ENCODE data around the gene PLA2G2F.

PLA2G2F gene, protein sequence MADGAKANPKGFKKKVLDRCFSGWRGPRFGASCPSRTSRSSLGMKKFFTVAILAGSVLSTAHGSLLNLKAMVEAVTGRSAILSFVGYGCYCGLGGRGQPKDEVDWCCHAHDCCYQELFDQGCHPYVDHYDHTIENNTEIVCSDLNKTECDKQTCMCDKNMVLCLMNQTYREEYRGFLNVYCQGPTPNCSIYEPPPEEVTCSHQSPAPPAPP

DNA sequence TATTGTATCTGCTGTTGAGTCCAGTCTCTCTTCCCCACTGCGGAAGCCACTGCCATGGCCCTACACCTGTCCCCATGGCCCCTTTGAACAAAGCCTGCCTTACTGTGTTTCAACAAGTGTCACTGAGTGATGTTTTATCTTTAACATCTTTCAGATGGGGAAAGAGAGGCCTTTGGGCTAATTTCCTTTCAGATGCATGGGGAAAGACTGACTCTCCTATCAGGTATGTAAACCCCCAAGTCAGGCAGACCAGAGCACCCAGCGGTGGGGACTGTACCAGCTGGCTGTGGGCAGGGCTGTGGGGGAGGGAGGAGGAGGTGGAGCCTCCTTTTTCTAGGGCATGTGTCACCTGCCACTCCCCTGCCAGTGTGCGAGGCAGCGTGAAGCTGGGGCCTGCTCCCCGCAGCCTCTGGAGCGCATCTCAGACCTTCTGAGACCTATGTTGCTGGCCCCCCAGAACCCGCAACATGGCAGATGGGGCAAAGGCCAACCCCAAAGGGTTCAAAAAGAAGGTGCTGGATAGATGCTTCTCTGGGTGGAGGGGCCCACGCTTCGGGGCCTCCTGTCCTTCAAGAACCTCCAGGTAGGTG is at the start of gene PLA2G2F:
Gene PLA2G2F (plus strand): TSS at position 363 of the 590 bp plus-strand sequence. CDS start 105 bp downstream, at position 468.
- no peak for DNase-seq (ENCODE audit: low spot score)

DNA sequence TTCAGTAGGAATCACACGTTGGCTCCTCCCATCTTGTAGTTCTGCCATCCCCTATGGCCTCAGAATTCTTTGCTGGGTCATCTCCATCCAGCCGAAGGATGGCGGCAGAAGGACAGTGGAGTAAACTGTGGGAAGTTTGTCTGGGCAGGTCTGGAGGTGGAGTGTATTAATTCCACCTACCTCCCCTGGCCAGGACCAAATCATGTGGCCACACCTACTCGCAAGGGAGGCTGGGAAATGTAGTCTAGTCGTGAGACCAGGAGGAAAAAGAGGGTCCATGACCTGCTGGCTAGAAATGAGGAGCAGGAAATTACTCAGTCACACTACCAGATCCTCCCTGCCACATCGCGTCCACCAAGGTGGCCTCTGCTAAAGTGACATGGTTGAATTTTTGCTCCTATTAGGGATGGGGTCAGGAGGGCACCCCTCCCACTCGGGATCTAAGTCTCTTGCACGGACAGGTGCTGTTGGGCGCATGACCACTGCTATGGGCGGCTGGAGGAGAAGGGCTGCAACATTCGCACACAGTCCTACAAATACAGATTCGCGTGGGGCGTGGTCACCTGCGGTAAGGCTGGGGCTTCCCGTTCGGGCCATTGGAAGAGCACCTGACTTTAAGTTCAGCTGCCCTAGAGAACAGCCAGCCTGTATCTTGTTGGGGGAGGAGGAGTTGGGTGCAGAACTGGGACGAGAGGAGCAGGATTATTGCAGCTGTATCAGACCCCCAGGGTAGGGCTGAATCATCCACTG is 49.6 kb upstream of the PLA2G2F start:
- DNase-seq (ENCODE audit: low spot score) = no peak

DNA sequence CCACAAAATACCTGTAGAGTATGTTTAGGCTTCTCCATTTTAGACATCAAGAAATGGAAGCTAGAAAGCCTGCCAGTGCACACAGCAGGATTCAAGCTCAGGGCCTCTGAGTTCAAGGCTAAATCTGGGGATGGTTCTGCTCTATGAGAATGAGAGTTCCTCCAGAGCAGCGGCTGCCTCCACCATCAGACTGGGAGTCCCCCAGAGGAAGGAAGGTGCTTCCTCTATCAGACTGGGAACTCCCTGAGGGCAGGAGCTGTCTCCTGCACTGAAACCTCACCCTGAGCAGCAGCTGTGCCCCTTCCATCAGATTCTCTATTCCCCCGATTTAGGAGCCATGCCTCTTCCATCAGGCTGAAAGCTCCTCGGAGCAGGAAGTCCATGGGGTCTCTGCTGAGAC is 49.0 kb upstream of the PLA2G2F start:
- DNase-seq (ENCODE audit: low spot score) = no peak

DNA sequence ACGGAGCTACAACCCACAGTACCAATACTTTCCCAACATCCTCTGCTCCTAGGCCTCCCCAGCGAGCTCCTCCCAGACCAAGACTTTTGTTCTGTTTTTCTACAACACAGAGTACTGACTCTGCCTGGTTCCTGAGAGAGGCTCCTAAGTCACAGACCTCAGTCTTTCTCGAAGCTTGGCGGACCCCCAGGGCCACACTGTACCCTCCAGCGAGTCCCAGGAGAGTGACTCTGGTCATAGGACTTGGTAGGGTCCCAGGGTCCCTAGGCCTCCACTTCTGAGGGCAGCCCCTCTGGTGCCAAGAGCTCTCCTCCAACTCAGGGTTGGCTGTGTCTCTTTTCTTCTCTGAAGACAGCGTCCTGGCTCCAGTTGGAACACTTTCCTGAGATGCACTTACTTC is 48.5 kb upstream of the PLA2G2F start:
- no peak for DNase-seq (ENCODE audit: low spot score)

DNA sequence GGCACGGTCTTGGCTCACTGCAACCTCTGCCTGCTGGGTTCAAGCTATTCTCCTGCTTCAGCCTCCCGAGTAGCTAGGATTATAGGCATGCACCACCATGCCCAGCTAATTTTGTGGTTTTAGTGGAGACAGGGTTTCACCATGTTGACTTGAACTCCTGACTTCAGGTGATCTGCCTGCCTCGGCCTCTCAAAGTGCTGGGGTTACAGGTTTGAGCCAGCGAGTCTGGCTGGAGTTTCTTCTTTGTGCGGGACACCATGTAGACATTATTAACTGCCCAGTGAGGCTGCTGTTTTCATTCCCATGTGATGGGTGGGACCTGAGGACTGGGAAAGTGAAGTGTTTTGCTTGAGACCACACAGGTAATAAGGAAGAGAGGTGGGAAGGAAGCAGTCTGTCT is 45.8 kb upstream of the PLA2G2F start:
- no peak for DNase-seq (ENCODE audit: low spot score)

DNA sequence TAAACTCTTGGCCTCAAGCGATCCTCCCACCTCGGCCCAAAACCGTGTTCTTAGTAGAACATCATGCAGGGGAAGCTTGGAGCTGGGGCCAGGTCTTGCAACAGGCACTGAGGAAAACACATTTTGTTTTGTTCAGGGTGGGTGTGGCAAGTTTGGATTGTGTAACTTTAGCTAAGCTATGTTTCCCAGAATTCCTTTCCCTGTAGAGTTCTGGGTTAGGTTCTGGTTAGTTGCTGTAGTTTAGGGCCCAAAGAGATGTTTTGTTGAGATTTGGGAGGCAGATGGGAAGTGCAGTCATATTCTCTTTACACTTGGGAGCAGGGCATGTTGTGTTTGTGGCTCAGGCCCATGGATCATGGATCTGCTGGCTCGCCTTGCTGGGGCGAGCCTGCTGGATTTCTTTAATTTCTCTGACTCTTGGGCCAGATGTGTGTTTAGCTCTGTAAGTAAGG is 45.2 kb upstream of the PLA2G2F start:
- DNase-seq (ENCODE audit: low spot score) = no peak

DNA sequence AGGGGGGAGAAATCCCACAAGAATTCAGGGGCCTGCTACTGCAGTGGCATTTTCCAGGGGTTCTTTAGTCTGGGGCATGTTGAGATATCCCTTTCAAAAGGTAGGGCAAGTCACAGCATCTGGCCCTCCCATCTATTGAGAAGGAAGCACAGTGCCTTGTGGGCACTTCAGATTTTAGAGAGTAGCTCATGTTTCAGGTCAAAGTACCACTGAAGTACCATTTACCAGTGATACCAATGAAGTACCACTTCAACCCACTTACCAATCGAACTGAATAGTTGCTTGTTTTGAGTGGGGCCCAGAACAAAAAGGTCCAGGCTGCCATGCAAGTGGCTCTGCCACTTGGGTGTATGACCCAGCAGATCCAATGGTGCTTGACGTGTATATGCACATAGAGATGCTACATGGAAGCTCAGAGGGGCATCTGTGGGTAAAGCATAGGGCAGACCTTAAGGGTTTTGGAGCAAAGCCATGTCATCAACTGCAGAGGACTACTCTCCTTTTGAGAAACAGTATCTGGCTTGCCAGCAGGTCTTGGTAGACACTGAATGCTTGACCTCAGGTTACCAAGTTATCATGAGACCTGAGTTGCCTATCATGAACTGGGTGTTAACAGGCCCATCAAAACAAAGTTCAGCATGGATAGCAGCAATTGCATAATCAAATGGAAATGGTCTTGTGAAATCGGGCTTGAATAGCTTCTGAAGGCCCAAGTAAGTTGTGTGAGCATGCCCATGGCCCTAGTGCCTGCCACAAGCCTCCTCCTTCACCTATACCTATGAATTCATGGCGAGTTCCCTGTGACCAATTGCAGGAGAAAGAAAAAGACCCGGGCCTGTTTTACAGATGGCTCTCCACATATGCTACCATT is 43.3 kb upstream of the PLA2G2F start:
- DNase-seq (ENCODE audit: low spot score) = no peak

DNA sequence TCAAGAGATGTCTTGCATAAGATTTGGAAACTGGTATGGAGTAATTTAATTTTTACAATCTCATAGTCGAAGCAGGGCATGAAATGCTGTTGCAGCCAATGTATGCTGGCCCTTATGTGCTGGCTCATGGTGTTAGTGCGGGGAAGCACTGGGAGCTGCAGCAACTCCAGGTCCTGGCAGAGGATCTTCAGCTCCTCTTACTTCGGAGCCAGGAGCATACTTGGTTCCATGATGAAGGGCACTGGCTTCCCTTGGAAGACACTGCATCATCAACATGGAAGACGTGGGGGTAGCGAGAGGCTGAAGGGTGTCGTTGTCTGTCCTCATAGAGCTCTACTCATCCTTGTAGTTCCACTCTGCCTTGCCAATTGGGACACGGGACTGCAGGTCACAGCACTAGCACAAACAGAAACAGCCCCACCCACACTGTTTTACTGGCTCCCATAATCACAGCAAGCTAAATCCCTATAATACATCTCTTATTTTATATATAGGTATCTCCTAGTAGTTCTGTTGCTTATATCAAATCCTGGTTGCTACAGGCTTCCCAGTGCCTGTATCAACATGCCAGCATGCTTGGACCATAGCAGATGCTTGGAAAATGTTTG is 42.2 kb upstream of the PLA2G2F start:
- DNase-seq (ENCODE audit: low spot score) = no peak

DNA sequence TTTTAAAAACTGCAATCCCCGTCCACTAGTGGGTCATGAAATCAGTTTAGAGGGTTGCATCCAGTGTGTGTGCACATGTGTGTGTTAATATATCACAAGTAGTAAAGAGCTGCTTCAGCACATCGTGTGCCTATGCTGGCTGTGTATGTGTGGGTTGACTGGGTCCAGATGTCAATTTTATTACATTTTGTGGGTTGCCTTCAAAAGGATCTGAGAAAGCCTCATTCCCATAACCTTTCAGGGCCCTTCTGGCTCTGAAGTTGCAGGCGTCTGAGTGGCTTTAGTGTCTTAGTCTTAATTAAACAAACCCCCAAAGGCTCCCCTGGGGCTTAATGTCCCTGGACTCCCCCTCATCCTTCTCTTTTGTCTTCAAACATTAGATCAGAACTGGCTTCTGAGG is 39.6 kb upstream of the PLA2G2F start:
- no peak for DNase-seq (ENCODE audit: low spot score)

DNA sequence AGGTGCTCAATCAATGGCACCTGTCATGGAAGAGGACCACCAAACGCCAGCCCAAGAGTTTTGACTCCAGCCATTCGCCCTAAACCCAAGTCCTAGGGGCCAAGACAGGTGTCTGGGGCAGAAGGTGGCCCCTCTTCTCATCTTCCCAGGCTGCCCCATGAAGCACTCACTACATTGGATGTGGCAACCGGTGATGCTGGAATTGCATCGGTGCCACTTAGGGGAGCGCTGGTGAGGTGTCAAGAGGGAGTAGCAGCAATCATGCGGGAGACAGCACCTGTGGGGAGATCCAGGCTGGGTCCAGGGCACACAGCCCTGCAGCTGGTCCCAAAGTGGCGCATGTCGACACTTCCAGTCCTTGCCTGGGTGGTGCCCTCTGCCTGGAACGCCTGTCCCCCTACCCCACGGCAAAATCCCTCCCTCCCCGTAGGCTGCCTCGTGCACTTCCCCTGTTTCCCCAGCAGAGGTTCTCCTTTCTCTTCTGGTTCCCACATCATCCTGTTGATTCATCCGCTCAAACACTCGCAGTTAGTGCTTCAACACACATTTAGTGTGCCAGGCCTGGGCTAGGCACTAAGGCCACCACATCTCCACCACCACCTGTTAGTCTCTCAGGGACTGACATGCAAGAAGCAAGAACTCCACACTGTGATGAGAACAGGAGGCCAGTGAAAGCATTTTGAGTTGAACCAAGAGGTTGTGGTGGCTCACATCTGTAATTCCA is 38.3 kb upstream of the PLA2G2F start:
- DNase-seq (ENCODE audit: low spot score) = peak; percentile 29

DNA sequence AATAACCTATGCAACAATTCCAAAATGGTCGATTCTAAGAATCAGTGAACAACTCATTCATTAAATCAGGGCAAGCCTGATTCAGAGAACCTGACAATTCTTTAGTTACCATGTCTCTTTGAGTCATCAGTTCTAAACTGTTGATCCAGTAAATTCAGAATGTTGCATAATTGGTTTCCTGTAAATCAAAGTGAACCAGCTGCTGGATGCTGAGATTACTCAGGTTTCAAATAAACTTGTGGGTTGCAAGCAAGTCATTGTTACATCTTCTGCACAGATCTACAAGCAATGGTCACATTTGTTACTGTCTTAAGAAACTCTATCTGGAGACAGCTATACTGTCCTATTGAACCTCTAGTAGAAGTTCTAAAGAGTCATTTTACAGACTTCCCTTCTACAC is 36.2 kb upstream of the PLA2G2F start:
- no peak for DNase-seq (ENCODE audit: low spot score)

DNA sequence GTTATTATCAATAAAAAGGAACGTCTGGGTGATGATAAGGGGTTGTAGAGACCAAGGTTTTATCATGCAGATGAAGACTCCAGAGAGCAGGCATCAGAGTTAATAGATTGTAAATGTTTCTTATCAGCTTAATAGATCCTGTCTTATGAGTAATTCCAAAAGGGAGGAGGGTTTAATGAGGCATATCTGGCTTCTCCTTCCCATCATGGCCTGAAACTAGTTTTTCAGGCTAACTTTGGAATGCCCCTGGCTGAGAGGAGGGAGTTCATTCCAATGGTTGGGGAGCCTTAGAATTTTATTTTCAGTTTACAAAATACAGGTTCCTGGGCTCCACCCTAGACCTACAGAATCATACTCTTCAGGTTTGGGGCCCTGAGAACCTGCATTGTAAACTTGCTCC is 33.3 kb upstream of the PLA2G2F start:
- no peak for DNase-seq (ENCODE audit: low spot score)

DNA sequence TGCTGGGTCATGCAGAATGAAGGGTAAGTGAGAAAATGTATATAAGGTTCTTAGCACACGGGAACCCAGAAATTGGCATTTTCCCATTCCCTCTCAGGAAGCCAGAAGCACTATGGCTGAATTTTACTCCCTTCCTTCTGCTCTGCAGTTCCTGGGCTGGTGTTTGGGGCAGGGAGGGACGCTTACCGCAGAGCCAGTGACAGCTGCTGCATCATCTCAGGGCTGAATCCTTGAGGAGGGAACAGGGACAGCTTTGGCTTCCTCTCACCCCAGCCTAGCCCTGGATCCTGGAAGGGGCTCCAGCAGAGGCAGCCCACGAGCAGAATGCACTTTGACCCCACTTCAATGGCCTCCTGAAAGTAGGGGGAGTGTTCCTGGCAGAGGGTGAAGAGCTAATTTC is 31.8 kb upstream of the PLA2G2F start:
- no peak for DNase-seq (ENCODE audit: low spot score)

DNA sequence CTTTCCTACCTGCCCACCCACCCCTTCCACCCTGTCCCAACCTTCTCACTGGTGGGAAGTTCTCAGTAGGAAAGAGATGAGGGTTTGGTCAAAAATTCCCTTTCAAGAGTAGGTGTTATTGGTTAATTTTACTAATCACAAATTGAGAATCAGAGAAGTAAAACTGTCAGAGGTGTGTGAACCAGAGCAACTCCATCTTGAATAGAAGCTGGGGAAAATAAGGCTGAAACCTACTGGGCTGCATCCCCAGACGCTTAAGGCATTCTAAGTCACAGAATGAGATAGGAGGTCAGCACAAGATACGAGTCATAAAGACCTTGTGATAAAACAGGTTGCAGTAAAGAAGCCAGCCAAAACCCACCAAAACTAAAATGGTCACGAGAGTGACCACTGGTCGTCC is 31.3 kb upstream of the PLA2G2F start:
- DNase-seq (ENCODE audit: low spot score) = no peak

DNA sequence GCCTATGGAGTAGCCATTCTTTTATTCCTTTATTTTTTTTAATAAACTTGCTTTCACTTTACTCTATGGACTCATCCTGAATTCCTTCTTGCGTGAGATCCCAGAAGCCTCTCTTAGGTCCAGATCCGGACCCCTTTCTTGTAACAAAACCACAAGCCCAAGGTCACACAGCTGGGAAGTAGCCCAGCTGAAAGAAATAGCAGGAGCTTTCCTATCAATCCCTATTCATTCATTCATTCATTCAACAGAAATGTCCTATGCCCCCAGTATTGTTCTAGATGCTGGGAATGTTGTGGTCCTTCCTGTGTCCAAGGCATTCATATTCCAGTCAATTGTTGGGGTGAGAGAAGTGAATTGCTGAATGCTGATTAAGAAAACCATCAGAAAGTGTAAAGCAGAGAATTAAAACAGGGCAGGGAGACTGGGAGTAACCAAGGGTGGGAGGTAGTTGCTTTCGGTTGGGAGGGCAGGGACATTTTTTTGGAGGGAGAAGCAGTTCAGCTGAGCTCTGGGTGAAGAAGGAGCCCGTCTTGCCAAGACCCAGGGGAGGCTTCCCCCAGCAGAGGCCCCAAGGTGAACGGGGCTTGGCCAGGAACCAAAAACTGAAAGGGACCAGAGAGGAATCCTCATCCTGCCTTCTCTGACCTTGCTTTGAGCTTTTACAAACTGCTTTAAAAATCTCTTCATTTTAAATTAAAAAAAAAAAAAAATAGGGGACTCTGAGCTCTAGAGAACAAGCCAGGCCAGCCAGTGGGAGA is 30.6 kb upstream of the PLA2G2F start:
- no peak for DNase-seq (ENCODE audit: low spot score)

DNA sequence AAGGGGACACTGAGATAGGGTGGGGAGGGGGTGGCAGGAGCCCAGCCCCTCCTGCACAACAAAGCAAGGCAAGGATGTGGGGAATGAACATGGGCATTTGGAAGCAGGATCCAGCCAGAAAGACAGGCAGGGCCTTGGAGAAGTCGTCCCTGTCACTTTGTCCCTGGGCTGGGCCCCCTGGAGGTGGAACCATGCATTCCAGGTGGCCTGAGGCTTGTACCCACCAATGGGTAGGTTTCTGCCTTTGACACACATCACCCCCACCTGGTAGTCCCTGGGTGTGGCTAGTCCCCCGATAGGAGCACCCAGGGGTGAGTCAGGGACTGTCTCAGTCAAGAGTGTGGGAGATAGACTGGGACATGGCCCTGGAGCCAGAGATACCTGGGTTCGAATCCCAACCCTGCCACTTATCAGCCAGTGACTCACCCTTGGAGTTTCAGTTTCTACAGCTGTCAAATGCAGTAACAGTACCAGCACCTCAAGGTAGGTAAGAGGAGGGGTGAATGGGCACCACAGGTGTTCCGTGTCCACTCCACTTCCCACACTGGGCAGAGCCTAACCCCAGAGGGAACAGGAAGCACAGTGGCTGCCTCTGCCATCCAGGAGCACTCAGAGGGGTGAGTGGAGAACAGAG is 29.8 kb upstream of the PLA2G2F start:
- no peak for DNase-seq (ENCODE audit: low spot score)

DNA sequence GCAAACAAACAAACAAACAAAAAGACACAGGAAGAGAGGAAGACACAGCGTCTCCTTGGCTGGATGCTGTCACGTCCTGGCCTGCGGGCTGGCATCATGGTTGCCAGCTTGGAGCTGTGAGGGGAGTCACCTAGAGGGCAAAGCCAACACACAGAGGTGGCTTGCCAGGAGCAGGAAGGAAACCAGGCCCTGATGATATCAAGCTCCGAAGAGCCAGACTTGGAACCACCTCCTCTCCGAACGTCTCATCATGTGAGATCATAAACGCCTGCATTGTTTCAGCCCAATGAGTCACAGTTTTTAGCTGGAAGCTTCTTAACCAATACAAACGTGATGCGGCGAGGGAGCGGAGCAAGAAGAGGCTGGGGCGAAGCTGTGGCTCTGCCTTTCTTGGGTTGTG is 28.4 kb upstream of the PLA2G2F start:
- no peak for DNase-seq (ENCODE audit: low spot score)

DNA sequence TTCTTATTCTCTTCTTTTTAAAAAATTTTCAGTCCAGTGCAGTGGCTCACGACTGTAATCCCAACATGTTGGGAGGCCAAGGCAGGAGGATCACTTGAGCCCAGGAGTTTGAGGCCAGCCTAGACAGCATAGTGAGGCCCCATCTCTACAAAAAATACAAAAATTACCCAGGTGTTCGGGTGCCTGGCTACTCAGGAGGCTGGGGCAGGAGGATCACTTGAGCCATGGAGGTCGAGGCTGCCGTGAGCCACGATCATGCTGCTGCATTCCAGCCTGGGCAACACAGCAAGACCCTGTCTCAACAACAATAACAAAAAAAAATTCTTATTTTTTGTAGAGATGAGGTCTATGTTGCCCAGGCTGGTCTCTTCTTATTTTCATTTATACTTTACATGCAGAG is 27.7 kb upstream of the PLA2G2F start:
- no peak for DNase-seq (ENCODE audit: low spot score)

DNA sequence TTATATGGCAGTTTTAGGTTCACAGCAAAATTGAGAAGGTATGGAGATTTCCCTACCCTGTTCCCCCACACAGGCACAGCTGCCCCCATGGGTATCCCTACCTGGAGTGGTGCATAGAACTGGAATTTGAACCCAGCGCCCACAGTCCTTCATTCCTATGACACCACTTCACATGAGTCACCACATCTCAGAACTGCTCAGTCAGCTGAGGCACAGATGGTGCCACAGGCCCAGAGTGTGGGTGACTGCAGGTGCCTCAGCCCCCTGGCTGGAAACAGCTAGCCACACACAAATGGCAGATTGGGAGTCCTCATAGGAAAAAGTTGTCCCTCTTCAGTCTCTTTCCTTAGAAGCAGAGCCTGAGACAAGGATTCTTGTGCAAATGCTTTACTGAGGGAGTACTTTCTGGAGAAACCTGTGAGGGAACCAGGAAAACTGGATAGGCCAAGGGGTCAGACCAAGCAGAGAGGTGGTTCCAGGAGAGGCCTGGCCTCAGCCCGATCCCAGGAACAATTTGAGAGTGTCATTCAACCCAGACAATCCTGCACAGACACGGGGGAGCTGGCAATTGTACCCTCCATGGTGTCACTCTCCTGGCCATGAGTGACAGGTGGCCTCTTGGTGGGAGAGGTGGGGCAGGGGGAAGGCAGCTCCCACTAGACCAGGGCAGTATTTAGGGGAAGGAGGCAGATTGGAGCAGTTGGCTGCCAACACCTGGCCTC is 26.7 kb upstream of the PLA2G2F start:
- DNase-seq (ENCODE audit: low spot score) = no peak

Data from HuH-7.5 (cell line).